Caco-2 (cell line): ENCODE results near the gene KLF1. TPM values are rescaled to one million over a fixed set of nuclear protein-coding genes. Genes with fewer than 3 reads are reported as not detected.

Source experiments
- BruUV-seq: library from RNA; stranded (reverse); fragments of 400-500 nt; replicated peaks from 2 replicates; lab custom pipeline; 2021; lab: Mats Ljungman, UMichigan
- CTCF ChIA-PET: fragments of 300-600 bp; sonication (Branson Sonifier 250); formaldehyde crosslinking; loops from one replicate; lab custom pipeline; 2022; ENCODE audit warnings: antibody characterized with exemption; lab: Charles Lee
- POLR2A ChIA-PET: fragments of 300-600 bp; sonication (Branson Sonifier 250); formaldehyde crosslinking; loops from one replicate; lab custom pipeline; 2022; ENCODE audit warnings: antibody characterized with exemption; lab: Charles Lee
- DNase-seq, 2 experiments: peaks; one replicate each; pipeline versions ENCODE4 v3.0.0 to v3.0.0-alpha.2; 2020 to 2022
- H3K27me3 ChIP-seq: replicated peaks from 2 replicates; pipeline ENCODE4 v1.6.0; 2011; ENCODE audit warnings: low read length; ENCODE audit not compliant: control insufficient read depth, insufficient read depth
- H3K36me3 ChIP-seq: 2 replicates; pipeline ENCODE4 v1.5.1; 2011; ENCODE audit warnings: low read length; ENCODE audit not compliant: control insufficient read depth, insufficient read depth
- H3K4me1 ChIP-seq: fragments of 250-450 bp; sonication (Bioruptor Pico); 2 replicates; pipeline ENCODE4 v1.5.1; 2020; ENCODE audit warnings: mild to moderate bottlenecking
- H3K4me3 ChIP-seq: 2 replicates; pipeline ENCODE4 v1.5.1; 2011; ENCODE audit warnings: low read depth, mild to moderate bottlenecking, control low read depth, low read length
- H3K9me3 ChIP-seq: fragments of 250-450 bp; sonication (Bioruptor Pico); 2 replicates; pipeline ENCODE4 v1.5.1; 2020; ENCODE audit warnings: mild to moderate bottlenecking, moderate library complexity
- H3K27ac Mint-ChIP-seq: one replicate; pipeline ENCODE4 v1.8.0; 2022; ENCODE audit warnings: mixed read lengths; ENCODE audit not compliant: unreplicated experiment
- H3K27me3 Mint-ChIP-seq: one replicate; pipeline ENCODE4 v1.8.0; 2022; ENCODE audit warnings: mixed read lengths; ENCODE audit not compliant: insufficient read depth, unreplicated experiment
- H3K36me3 Mint-ChIP-seq: one replicate; pipeline ENCODE4 v1.8.0; 2022; ENCODE audit warnings: mild to moderate bottlenecking, mixed read lengths; ENCODE audit not compliant: insufficient read depth, unreplicated experiment
- H3K4me1 Mint-ChIP-seq: one replicate; pipeline ENCODE4 v1.8.0; 2022; ENCODE audit warnings: low read depth, mixed read lengths; ENCODE audit not compliant: unreplicated experiment
- H3K4me3 Mint-ChIP-seq: one replicate; pipeline ENCODE4 v1.8.0; 2022; ENCODE audit warnings: mild to moderate bottlenecking, moderate library complexity, mixed read lengths; ENCODE audit not compliant: unreplicated experiment
- H3K9me3 Mint-ChIP-seq: one replicate; pipeline ENCODE4 v1.8.0; 2022; ENCODE audit warnings: mixed read lengths; ENCODE audit not compliant: unreplicated experiment
- CTCF ChIP-seq, 2 experiments: fragments of 200-600 bp in 1 of 2; IDR thresholded peaks; 1 replicate in 1 of 2; 2 replicates in 1 of 2; pipeline versions ENCODE4 v1.5.1 to v1.8.0; 2011 to 2022; ENCODE audit warnings: antibody characterized with exemption in 1 of 2, control low read depth in 1 of 2, inconsistent platforms in 1 of 2, low read depth in 1 of 2, low read length in 1 of 2, mild to moderate bottlenecking in 1 of 2, moderate library complexity in 1 of 2; ENCODE audit not compliant: insufficient read depth in 1 of 2, severe bottlenecking in 1 of 2, unreplicated experiment in 1 of 2
- intact Hi-C: fragments of 100-400 bp; cut with micrococcal nuclease; formaldehyde crosslinking; loops from one replicate; pipeline ENCODE4 v1.10.0; 2022; ENCODE audit not compliant: unreplicated experiment
- total RNA-seq: library from RNA; stranded (reverse); gene quantifications from 2 replicates; pipeline ENCODE4 v1.2.3, GENCODE V29; 2022

The KLF1 gene
- total RNA-seq, 1 experiment from 2014 or later, result not detected

- intact Hi-C loops, result no loop called here
Observed at GRCh38 chr19:12875086-12875485, 11.9 kb downstream of the KLF1 start.

GRCh38 chr19:12873891-12874745 is 12.9 kb downstream of the KLF1 start:
- Histone ChIP-seq H3K27me3 (no peaks in the 10 kb centered on the region), H3K4me3 (no peak overlapping the region), H3K36me3 (no peaks in the 10 kb centered on the region), H3K9me3 (no peaks in the 10 kb centered on the region), H3K4me1 (no peaks in the 10 kb centered on the region)
- DNase-seq, result no peak
- Mint-ChIP-seq H3K4me1 (peaks cover 6% of the 10 kb centered on the region), H3K9me3 (peaks cover 19% of the 10 kb centered on the region), H3K27me3 (no peaks in the 10 kb centered on the region), H3K27ac (no peak overlapping the region), H3K4me3 (peak overlapping the region; percentile 68), H3K36me3 (peaks cover 5% of the 10 kb centered on the region)
- CTCF ChIA-PET, result interaction anchor here (1.1 kb wide), 1 partner anchor 11 kb away, joined by 3 read pairs; no protein-coding TSS in a partner anchor
- POLR2A ChIA-PET, result no interaction called here
- BruUV-seq, result no TSS peak
- intact Hi-C loops, result no loop called here
- no peak for TF ChIP-seq CTCF (IDR thresholded peaks at IDR 0.05; ENCODE audit: insufficient read depth in 1 of 2, low read depth in 1 of 2, low read length in 1 of 2, severe bottlenecking in 1 of 2, unreplicated experiment in 1 of 2)

More at GRCh38 chr19:12875086-12875485, 11.9 kb downstream of the KLF1 start:
- CTCF ChIA-PET, result no interaction called here
- Mint-ChIP-seq H3K27ac (no peak overlapping the region), H3K36me3 (peaks cover 5% of the 10 kb centered on the region), H3K4me1 (peaks cover 6% of the 10 kb centered on the region), H3K4me3 (no peak overlapping the region), H3K27me3 (no peaks in the 10 kb centered on the region), H3K9me3 (peaks cover 19% of the 10 kb centered on the region)
- DNase-seq, result no peak
- no peaks in the 10 kb centered on the region for H3K36me3 ChIP-seq
- no peaks in the 10 kb centered on the region for H3K9me3 ChIP-seq
- no peaks in the 10 kb centered on the region for H3K4me1 ChIP-seq
- H3K4me3 ChIP-seq, result no peak overlapping the region
- H3K27me3 ChIP-seq, result no peaks in the 10 kb centered on the region
- POLR2A ChIA-PET, result no interaction called here
- TF ChIP-seq CTCF (IDR thresholded peaks at IDR 0.05; ENCODE audit: insufficient read depth in 1 of 2, low read depth in 1 of 2, low read length in 1 of 2, severe bottlenecking in 1 of 2, unreplicated experiment in 1 of 2), result no peak
- no TSS peak for BruUV-seq

- Histone ChIP-seq H3K4me1 (no peaks in the 10 kb centered on the region), H3K27me3 (no peaks in the 10 kb centered on the region), H3K4me3 (peak overlapping the region; percentile 30), H3K9me3 (no peaks in the 10 kb centered on the region), H3K36me3 (no peaks in the 10 kb centered on the region)
- ChIA-PET POLR2A (interaction anchor here (0.5 to 1.0 kb wide), 3 partner anchors 9 to 84 kb away, joined by 3 to 10 read pairs (median 5); no protein-coding TSS in a partner anchor), CTCF (interaction anchor here (0.6 to 1.4 kb wide), 12 partner anchors 10 to 696 kb away, joined by 3 to 9 read pairs (median 4); partner anchors contain the start of gene GCDH)
- intact Hi-C loops, result no loop called here
- no peak for TF ChIP-seq CTCF (IDR thresholded peaks at IDR 0.05; ENCODE audit: insufficient read depth in 1 of 2, low read depth in 1 of 2, low read length in 1 of 2, severe bottlenecking in 1 of 2, unreplicated experiment in 1 of 2)
- BruUV-seq, result no TSS peak
- peaks cover 5% of the 10 kb centered on the region for H3K36me3 Mint-ChIP-seq
- DNase-seq, result peak; percentile 69 to 84
- no peaks in the 10 kb centered on the region for H3K27me3 Mint-ChIP-seq
- H3K9me3 Mint-ChIP-seq, result peaks cover 19% of the 10 kb centered on the region
- H3K4me1 Mint-ChIP-seq, result peaks cover 6% of the 10 kb centered on the region
- peak overlapping the region; percentile 68 for H3K4me3 Mint-ChIP-seq
- no peak overlapping the region for H3K27ac Mint-ChIP-seq
Observed at GRCh38 chr19:12872941-12873890, 13.8 kb downstream of the KLF1 start.
